NB4 (cell line): Measurements from ENCODE around the gene OS9.

Experiments
- DNase-seq: peaks from one replicate; pipeline ENCODE4 v3.0.0; 2010; ENCODE audit warnings: low read depth
- H3K4me3 ChIP-seq: one replicate; pipeline ENCODE4 v1.5.1; 2011; ENCODE audit warnings: mild to moderate bottlenecking, low read depth, low read length, moderate library complexity
- MYC ChIP-seq: IDR thresholded peaks from 2 replicates; pipeline ENCODE4 v1.6.1; 2011; ENCODE audit warnings: low read depth, low read length
- POLR2A ChIP-seq: IDR thresholded peaks from 2 replicates; pipeline ENCODE4 v1.6.1; 2011; ENCODE audit warnings: mild to moderate bottlenecking; ENCODE audit not compliant: insufficient read length; ENCODE audit errors: extremely low read depth
- TF ChIP-seq, protein P1 (sequence below): IDR thresholded peaks from 2 replicates; pipeline ENCODE4 v1.6.1; 2011; ENCODE audit warnings: low read depth, low read length
- TF ChIP-seq, protein P2 (sequence below): IDR thresholded peaks from one replicate; pipeline ENCODE4 v1.5.1; 2012; ENCODE audit warnings: low read depth, low read length

Gene OS9

DNA sequence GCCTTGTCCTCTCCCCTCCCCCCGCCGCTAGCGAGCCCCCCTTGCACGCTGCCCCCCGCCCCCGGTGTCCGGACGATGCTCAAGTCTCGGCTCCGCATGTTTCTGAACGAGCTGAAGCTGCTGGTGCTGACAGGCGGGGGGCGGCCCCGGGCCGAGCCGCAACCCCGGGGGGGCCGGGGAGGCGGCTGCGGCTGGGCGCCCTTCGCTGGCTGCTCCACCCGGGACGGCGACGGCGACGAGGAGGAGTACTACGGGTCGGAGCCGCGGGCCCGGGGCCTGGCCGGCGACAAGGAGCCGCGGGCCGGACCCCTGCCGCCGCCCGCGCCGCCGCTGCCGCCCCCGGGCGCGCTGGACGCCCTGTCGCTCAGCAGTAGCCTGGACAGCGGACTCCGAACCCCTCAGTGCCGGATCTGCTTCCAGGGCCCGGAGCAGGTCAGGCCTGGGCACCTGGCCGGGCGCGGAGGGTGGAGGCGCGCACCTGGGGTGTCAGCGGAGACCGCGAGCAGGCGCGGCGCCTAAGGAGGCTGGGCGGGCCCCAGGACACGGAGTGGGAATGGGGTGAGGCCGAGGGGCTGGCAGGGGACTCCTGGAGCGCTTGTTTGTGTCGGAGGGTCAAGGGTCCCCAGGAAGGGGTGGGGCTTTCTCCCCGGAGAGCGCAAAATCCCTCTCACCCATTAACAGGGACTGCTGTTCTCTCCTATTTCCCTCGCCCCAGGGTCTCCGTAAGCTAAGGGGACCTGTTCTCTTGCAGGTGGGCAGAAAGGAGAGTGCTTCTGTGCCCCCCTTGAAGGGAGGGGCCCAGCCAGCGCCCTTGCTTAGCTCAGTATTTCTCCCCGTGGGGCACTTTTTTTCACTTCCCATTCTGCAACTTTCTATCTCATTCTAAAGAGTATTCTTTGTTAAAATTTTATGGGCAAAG is 61.8 kb downstream of the OS9 start:
- no peak for TF ChIP-seq POLR2A
- TF ChIP-seq, protein P1, sequence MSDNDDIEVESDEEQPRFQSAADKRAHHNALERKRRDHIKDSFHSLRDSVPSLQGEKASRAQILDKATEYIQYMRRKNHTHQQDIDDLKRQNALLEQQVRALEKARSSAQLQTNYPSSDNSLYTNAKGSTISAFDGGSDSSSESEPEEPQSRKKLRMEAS = no peak
- TF ChIP-seq, protein P2, sequence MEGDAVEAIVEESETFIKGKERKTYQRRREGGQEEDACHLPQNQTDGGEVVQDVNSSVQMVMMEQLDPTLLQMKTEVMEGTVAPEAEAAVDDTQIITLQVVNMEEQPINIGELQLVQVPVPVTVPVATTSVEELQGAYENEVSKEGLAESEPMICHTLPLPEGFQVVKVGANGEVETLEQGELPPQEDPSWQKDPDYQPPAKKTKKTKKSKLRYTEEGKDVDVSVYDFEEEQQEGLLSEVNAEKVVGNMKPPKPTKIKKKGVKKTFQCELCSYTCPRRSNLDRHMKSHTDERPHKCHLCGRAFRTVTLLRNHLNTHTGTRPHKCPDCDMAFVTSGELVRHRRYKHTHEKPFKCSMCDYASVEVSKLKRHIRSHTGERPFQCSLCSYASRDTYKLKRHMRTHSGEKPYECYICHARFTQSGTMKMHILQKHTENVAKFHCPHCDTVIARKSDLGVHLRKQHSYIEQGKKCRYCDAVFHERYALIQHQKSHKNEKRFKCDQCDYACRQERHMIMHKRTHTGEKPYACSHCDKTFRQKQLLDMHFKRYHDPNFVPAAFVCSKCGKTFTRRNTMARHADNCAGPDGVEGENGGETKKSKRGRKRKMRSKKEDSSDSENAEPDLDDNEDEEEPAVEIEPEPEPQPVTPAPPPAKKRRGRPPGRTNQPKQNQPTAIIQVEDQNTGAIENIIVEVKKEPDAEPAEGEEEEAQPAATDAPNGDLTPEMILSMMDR = no peak
- no peak for TF ChIP-seq MYC
- DNase-seq = peak; percentile 35
- peak overlapping the region; percentile 36 for H3K4me3 ChIP-seq

DNA sequence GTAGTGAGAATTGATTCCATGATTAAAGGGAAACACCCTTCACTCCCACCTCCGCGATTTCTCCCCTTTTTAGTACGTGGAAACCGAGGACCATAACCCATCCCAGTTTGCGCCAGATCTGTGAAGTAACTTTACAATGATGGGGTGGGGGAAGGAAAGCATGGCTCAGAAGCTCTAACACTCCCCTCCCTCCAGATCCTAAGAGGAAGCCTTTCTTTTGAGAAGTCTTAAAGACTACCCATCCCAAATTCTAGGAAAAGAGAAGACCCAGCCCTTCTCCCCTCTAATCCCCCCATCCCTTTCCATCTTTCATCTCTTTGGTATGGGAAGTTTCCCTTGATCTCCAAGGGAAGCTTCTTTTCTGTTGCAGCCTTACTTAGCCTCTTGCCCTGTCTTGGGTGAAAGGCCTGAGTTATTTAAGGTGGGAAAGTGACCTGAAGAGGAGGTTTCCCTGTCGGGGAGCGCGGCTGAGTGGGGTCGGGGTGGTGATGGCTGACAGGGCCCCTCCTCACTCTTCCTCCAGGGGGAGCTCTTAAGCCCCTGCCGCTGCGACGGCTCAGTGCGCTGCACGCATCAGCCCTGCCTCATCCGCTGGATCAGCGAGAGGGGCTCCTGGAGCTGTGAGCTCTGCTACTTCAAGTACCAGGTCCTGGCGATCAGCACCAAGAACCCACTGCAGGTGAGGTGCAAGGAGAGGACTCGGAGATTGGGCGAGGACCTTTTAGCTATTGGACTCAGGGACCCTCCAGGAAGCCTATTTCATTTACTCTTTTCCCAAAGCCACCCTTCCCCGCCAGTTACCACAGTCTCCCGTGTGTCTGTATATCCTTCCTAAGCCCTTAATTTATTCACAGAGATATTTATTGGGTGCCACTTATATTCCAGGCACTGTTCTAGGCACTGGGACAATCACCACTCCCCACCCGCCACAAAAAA is 62.7 kb downstream of the OS9 start:
- peak; percentile 80 for DNase-seq
- H3K4me3 ChIP-seq = peak overlapping the region; percentile 36
- TF ChIP-seq, protein P2 = peak; percentile 93
- no peak for TF ChIP-seq MYC

DNA sequence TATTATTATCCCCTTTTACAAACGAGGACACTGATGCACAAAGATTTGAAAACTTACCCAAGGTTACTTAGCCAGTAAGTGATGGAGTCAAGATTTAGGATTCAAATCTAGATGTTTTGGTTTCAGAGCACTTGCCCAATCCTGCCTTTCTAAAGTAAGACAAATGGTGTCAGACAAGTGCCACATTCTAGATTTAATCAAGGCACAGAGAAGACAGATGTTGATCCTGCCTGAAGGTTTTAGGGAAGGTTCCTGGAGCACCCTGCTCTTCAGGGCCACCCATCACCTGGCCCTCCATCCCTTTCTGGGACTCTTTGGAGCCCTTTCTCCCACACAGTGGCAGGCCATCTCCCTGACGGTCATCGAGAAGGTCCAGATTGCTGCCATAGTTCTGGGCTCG is 63.8 kb downstream of the OS9 start:
- H3K4me3 ChIP-seq = no peak overlapping the region
- TF ChIP-seq, protein P2 = no peak
- TF ChIP-seq, protein P1 = no peak
- no peak for TF ChIP-seq MYC
- no peak for TF ChIP-seq POLR2A
- DNase-seq = no peak

DNA sequence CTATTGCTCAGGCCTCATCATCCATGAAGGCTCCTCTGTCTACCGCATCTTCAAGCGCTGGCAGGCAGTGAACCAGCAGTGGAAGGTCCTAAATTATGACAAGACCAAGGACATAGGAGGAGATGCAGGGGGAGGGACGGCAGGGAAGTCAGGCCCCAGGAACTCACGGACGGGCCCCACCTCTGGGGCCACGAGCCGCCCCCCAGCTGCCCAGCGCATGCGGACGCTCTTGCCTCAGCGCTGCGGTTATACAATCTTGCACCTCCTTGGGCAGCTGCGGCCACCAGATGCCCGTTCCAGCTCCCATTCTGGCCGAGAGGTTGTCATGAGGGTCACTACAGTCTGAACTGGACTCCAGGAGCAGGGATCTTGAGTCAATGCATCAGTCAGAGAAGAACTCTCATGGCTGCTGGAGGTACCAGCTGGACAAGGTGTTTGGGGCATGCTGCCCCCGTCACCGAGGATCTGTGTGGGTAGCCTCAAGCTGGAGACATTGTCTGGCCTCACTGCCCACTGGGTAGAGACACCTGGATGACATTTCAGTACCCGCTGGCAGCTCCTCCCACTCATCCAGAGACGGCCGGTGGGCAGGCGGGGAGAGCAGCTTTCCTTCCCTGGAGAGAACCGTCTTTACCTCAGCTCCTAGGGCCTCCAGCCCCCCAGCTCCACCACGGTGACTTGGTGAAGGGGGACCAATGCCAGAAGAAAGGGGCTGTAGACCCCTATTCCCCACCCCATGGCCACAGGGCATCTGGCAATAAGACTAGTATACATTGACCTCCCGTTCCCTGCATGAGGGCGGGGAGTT is 64.8 kb downstream of the OS9 start:
- no peak for DNase-seq

More for the DNA sequence above, 64.8 kb downstream of the OS9 start:
- no peak overlapping the region for H3K4me3 ChIP-seq
- TF ChIP-seq MYC (no peak), POLR2A (no peak)
- TF ChIP-seq, protein P2 = no peak
- TF ChIP-seq, protein P1 = no peak
